ENCODE measurements around the gene TP53RK. TPM values are rescaled to one million over a fixed set of nuclear protein-coding genes. Genes with fewer than 3 reads are reported as not detected.

TP53RK gene
- total and polyA plus RNA-seq, 2 of the 13 experiments (the other 11 are each of a cell fraction or from before 2014, with no cell fraction given): 12.9 to 25.5 TPM

DNA sequence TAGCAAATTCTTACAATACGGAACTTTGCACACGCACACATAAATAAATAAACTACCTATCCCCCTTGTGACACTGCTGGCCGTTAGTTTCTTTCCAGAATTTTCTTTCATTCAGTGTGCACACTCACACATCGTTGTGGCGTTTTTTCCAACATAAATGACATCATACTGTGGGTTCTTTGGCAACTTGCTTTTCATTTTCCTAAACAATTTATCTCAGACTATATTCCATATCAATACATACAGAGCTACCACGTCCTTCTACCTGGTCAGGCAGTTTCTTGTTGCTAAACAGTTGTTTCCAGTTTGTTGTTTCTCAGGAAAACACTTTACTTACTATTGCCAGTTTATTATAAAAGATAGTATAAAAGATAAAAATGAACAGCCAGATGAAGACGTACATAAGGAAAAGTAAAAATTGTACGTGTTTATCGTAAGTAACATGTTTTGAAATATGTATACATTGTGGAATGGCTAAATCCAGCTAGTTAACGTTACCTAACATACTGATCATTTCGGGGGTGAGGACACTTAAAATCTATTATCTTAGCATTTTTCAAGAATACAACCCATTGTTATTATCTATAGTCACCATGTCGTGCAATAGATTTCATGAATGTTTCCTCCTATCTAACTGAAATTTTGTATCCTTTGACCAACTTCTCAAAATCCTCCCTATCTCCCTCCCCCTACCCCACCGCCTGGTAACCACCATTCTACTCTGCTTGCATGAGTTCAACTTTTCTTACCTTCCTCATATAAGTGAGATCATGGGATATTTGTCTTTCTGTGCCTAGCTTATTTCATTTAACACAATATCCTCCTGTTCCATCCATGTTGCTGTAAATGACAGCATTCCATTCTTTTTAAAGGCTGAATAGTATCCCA, 1.2 kb upstream of the TP53RK start (continued):
- TF ChIP-seq, protein P1, sequence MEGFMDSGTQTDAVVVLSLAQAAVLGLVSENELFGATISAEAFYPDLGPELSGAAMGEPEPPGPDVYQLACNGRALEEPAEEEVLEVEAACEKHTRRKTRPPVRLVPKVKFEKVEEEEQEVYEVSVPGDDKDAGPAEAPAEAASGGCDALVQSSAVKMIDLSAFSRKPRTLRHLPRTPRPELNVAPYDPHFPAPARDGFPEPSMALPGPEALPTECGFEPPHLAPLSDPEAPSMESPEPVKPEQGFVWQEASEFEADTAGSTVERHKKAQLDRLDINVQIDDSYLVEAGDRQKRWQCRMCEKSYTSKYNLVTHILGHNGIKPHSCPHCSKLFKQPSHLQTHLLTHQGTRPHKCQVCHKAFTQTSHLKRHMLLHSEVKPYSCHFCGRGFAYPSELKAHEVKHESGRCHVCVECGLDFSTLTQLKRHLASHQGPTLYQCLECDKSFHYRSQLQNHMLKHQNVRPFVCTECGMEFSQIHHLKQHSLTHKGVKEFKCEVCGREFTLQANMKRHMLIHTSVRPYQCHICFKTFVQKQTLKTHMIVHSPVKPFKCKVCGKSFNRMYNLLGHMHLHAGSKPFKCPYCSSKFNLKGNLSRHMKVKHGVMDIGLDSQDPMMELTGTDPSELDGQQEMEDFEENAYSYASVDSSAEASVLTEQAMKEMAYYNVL (CRISPR knock-in tag; IDR thresholded peaks at IDR 0.05; ENCODE audit: borderline replicate concordance): no peak
- TF ChIP-seq HNRNPK (IDR thresholded peaks at IDR 0.05; ENCODE audit: low read depth, low read length, poor library complexity, severe bottlenecking) (no peak), ZNF3 (CRISPR knock-in tag; IDR thresholded peaks at IDR 0.05) (no peak), IRX3 (CRISPR knock-in tag; IDR thresholded peaks at IDR 0.05; ENCODE audit: borderline replicate concordance, low read depth) (no peak), ZBTB38 (CRISPR knock-in tag; IDR thresholded peaks at IDR 0.05) (no peak), PCBP1 (IDR thresholded peaks at IDR 0.05; ENCODE audit: borderline replicate concordance, low read depth, low read length) (no peak)

DNA sequence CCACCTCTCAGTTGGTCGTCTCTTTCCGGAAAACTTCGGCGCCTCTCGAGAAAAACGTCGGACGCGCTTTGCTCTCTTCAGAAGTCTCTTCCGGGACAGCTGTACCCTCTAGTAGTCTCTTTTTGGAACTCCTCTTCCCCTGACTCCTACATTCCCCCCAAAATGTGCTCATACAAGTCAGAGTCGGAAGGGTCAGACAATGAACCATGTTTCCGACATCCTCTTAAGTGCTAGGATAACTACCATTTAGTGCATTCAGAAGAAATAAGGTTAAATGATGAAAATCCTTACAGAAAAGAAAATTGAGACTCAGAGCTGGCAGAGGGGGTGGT, 476 bp upstream of the TP53RK start:
- H3K27me3 ChIP-seq (ENCODE audit: control insufficient read depth in 1 of 2, insufficient read depth in 2 of 2, low read length in 2 of 2): peaks cover 0 to 5% of the 10 kb centered on the region in 2 experiments; a peak in 1 of 5 replicates
- peaks cover 66% of the 10 kb centered on the region for H3K4me1 ChIP-seq (ENCODE audit: insufficient read depth, low read length)
- intact Hi-C loops (cut with micrococcal nuclease; ENCODE audit: unreplicated experiment) (loop anchor here (1.0 kb wide), 1 partner anchor 19 kb away; no protein-coding TSS in a partner anchor), in situ Hi-C loops (cut with HindIII; ENCODE audit: extremely low pct_ligation_motif_present, low pct_unique_long_range_greater_than_20kb) (no loop called here)
- H3K79me2 ChIP-seq (ENCODE audit: insufficient read depth, low read length): peaks cover 35% of the 10 kb centered on the region
- H3K9ac ChIP-seq (ENCODE audit: insufficient read depth, low read depth, low read length): peak overlapping the region; percentile 90
- peak overlapping the region; percentile 72 for H3K27ac ChIP-seq (ENCODE audit: extremely low read length, insufficient read depth, low read length)
- 1% methylated on average over 12 of the region's 12 CpGs for WGBS (ENCODE audit: low lambda C conversion rate)
- H2AFZ ChIP-seq (ENCODE audit: low read length): peak overlapping the region; percentile 81
- no peaks in the 10 kb centered on the region for H4K20me1 ChIP-seq (ENCODE audit: insufficient read depth, low read length)
- DNase-seq (ENCODE audit: low spot score) (no peak), FAIRE-seq (no peak), ATAC-seq (peak; percentile 62)
- H3K36me3 ChIP-seq (replicated peaks in 1 of 2; ENCODE audit: control insufficient read depth in 1 of 2, insufficient read depth in 2 of 2, low read length in 2 of 2): peaks cover 3 to 10% of the 10 kb centered on the region in 2 experiments; a peak in 3 of 5 replicates
- peak overlapping the region; percentile 89 for H3K4me2 ChIP-seq (ENCODE audit: low read depth, low read length)
- POLR2A ChIA-PET: interaction anchor here (0.6 to 2.2 kb wide), 19 partner anchors 15 to 1377 kb away, joined by 3 to 10 read pairs (median 4); no protein-coding TSS in a partner anchor
- H3K4me3 ChIP-seq (replicated peaks in 1 of 3; ENCODE audit: insufficient read depth in 1 of 3, low read depth in 2 of 3, low read length in 3 of 3): peak overlapping the region; percentile 69 to 90 (median 87)
- CTCF ChIA-PET (ENCODE audit: low intra/inter-chr PET ratio, low total read pairs): no interaction called here
- no TSS peak for BruUV-seq (replicated peaks)
- no peaks in the 10 kb centered on the region for H3K9me3 ChIP-seq (ENCODE audit: low read length)
- TF ChIP-seq SIX4 (CRISPR knock-in tag; IDR thresholded peaks at IDR 0.05): no peak
- TF ChIP-seq SOX6 (IDR thresholded peaks at IDR 0.05): no peak
- peak; percentile 17; the same call in 1 of the 2 replicates for TF ChIP-seq SOX6 (CRISPR knock-in tag; IDR thresholded peaks at IDR 0.05)
- TF ChIP-seq MTF1 (CRISPR knock-in tag; IDR thresholded peaks at IDR 0.05): no peak
- TF ChIP-seq, protein P2, sequence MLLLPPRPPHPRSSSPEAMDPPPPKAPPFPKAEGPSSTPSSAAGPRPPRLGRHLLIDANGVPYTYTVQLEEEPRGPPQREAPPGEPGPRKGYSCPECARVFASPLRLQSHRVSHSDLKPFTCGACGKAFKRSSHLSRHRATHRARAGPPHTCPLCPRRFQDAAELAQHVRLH (CRISPR knock-in tag; IDR thresholded peaks at IDR 0.05; ENCODE audit: borderline replicate concordance, low read depth): 0 out of 2 replicates have a peak, but pooled peaks have one; percentile 2
- TF ChIP-seq, protein P3, sequence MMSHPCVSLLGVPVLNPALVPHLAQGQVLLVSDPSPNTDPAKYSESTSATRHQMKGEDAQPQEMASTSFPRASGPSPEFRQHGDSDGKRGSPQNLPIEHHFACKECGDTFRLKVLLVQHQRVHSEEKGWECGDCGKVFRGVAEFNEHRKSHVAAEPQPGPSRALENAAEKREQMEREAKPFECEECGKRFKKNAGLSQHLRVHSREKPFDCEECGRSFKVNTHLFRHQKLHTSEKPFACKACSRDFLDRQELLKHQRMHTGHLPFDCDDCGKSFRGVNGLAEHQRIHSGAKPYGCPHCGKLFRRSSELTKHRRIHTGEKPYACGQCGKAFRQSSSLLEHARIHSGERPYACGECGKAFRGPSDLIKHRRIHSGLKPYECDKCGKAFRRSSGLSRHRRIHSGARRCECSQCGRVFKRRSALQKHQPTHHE (CRISPR knock-in tag; IDR thresholded peaks at IDR 0.05; ENCODE audit: borderline replicate concordance): no peak
- no peak for TF ChIP-seq ZNF234 (CRISPR knock-in tag; conservative IDR thresholded peaks at IDR 0.05)
- TF ChIP-seq, protein P4, sequence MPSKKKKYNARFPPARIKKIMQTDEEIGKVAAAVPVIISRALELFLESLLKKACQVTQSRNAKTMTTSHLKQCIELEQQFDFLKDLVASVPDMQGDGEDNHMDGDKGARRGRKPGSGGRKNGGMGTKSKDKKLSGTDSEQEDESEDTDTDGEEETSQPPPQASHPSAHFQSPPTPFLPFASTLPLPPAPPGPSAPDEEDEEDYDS (CRISPR knock-in tag; IDR thresholded peaks at IDR 0.05): 0 out of 2 replicates have a peak, but pooled peaks have one; percentile 2
- TF ChIP-seq, protein P5, sequence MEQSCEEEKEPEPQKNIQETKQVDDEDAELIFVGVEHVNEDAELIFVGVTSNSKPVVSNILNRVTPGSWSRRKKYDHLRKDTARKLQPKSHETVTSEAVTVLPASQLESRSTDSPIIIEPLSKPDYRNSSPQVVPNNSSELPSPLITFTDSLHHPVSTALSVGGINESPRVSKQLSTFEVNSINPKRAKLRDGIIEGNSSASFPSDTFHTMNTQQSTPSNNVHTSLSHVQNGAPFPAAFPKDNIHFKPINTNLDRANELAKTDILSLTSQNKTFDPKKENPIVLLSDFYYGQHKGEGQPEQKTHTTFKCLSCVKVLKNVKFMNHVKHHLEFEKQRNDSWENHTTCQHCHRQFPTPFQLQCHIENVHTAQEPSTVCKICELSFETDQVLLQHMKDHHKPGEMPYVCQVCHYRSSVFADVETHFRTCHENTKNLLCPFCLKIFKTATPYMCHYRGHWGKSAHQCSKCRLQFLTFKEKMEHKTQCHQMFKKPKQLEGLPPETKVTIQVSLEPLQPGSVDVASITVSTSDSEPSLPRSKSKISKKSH (CRISPR knock-in tag; IDR thresholded peaks at IDR 0.05; ENCODE audit: borderline replicate concordance): no peak
- TF ChIP-seq CBX5 (CRISPR knock-in tag; IDR thresholded peaks at IDR 0.05; ENCODE audit: borderline replicate concordance): no peak

Data from HepG2 (cell line).